Stimulated activated CD8-positive, alpha-beta memory T cell treated with anti-CD3 and anti-CD28 coated beads, Interleukin-12 subunit alpha, Interleukin-12 subunit beta, amount 100 ng/mL, for 1 hour (primary cell): ENCODE data around the gene MARS1.

Experiments used
- DNase-seq: peaks from one replicate; pipeline ENCODE4 v3.0.0-alpha.2; 2020; ENCODE audit warnings: low read depth

MARS1 gene

DNA sequence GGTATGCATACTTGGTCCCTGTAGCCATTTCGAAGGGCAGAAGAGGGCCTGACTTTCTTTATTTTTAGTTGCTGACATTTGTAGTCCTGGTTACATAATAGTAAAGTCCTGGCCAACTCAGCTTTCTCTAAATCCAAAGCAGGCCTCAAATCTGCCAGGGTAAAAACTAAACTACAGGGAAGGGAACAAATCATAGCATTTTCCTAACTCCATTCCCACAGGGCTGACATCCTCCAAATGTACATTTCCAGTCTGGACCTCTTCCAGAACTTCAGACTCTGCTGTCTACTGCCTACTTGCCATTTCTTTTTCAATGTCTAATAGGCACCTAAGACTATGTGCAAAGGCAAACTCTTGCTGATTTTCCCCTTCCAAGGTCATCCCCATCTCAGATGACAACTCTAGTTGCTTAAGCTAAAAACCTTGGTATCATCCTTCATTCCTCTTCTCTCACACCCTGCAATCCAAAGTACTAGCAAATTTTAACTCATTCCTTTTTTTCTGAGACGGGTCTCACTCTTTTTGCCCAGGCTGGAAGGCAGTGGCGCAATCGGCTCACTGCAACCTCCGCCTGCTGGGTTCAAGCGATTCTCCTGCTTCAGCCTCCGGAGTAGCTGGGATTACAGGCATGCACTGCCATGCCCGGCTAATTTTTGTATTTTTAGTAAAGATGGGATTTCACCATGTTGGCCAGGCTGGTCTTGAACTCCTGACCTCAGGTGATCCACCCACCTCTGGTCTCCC lies 30.5 kb downstream of the MARS1 start:
- DNase-seq = no peak

DNA sequence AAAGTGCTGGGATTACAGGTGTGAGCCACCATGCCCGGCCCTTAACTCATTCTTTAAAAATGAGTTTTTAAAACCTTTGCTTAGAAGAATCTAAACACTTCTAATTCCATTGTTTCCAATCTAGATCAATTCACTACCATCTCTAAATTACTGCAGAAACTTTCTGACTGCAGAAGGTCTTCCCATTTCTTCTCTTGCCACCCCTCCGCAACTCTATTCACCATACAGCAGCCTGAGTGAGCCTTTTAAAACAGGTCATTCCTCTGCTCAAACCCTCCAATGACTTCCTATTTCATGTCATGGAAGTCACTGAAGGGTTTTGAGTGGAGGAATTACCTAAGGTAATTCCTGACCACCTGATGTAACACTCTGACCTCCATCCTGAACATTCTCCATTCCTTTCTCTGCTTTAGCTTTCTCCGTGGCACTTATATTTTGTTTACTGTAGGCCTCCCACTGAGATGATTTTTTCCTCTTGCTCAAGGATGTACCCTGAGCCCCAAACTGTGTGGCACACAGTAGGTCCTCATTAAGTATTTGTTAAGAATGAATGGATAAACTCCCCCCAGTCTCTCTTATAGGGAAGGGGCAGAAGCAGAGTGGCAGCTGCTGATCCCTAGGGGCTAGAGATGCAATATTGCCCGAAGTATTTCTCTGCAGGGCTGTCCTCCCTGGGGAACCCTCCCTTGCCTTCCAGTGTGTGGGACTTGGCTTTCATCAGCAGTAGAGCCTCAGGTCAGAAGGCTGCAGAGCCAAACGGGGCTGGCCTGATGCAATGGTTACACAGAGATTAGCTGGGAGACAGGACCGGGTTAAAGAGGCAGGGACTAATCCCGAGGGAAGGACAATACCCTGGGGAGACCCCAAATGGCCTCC lies 31.3 kb downstream of the MARS1 start:
- no peak for DNase-seq

DNA sequence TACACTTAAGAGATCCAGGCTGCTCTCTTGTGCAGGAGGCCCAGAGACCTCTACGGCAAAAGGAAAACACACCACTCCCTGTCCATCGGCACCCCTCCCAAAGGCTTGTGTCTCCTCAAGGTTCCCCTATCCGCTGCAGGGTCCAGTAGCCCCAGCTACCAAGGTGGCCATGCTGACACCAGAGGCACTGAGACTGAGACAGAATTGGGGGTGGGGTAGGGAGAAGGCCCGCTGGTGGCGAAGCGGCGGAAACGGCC lies 31.9 kb downstream of the MARS1 start:
- DNase-seq = no peak

DNA sequence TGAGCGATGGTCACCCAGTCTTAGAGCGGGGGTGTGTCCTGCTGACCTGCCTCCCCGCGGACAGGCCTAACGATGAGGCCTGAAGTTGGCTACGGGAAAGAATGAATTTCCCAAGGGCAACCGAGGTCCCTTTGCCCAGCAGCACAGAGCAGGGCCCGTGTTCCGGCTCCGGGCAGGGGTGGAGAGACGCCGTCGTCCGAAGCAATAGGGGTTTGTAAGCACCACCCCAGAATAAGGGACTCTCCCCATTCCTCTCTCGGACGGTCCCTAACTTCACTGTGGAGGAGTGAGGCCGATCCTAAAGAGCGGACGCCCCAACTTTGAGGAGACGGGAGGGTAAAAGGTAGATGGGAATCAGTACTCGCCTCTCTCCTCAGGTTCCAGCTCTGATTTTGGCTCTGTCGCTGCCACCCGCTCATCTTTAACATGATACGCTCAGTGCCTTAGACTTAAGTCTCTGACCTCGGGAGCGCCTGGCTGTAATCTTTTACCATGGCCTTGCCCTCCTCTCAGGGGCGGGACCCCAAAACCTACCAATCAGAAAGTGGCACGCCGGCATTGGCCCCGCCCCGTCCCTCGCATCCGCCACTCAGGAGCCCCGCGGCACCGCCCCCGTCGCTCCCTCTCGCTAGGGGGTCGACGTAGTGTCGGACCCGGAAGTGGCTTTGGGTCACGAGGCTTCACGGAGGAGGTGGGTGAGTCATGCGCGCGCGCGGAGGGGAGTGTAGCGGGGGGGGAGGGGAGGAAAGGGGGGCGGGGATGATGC lies 32.4 kb downstream of the MARS1 start, which contains the start of gene DDIT3:
TSS of gene DDIT3 (minus strand) at position 462 of the 766 bp plus-strand sequence. CDS start 3,108 bp downstream, outside the sequence.
- peak; percentile 99 for DNase-seq

DNA sequence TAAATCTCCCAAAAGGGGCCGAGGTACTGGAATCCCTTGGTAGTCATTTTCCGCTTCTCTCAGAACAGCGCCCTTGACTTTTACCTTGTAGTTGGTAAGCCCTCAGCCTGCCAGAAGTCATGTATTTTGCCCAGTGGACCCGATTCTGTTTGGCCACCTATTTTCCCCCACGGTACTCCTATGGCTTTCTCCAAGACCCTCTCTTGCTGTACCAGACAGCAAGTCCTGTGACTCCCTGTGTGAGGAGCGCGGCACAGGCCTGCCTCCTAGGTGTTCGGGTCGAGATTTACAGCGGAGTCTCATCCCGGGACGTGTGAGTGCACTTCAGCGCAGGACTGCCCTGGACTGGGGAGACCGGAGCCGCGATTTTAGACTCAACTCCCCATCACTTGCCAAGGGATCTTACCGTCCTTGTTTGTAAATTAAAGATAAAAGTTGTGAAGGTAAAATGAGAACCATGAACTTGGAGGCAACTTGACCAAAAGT lies 33.7 kb downstream of the MARS1 start:
- DNase-seq = no peak

DNA sequence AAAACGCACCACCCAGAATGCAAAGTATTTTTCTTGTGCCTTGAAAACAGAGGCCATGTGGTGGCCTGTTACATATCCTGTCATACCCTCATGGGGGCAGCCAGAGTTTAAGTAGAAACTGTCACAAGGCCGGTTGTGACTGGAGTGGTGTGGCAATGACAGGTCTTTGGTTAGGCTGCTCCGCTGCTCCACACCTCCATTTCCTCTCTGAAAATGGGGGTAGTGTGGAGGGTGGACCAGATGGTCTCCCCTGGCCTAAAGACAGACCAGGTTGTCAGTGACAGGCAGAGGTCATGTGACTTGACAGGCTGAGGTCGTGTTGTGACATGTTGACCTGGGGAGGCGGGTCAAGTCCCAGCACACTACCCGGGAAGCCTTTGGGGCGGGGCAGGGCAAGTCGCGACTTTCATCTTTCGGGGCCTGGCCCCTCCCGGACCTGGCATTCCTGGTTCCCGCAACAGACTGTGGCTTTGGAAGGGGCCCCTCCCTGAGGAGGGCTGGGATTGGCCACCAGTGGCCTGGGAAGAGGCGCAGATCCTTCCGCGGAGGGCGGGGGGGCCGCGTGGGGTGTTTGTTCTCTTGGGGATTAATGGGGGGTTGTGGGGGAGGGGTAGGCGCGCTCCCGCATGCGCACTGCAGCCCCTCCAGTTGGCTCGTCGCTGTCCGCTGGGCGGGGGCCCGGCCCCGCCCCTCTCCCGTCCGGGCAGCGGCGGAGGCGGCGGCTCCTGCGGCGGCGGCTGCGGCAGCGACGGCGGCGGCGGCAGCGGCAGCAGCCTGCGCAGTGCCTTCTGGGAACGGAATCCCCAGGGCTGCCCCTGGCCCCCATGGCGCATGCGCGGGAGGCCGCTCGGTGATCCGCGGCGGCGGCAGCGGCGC lies 34.4 kb downstream of the MARS1 start, which contains the start of gene MBD6:
TSS of gene MBD6 (plus strand) at position 814 of the 876 bp plus-strand sequence. CDS start 1,480 bp downstream, outside the sequence.
- DNase-seq = peak; percentile 74

DNA sequence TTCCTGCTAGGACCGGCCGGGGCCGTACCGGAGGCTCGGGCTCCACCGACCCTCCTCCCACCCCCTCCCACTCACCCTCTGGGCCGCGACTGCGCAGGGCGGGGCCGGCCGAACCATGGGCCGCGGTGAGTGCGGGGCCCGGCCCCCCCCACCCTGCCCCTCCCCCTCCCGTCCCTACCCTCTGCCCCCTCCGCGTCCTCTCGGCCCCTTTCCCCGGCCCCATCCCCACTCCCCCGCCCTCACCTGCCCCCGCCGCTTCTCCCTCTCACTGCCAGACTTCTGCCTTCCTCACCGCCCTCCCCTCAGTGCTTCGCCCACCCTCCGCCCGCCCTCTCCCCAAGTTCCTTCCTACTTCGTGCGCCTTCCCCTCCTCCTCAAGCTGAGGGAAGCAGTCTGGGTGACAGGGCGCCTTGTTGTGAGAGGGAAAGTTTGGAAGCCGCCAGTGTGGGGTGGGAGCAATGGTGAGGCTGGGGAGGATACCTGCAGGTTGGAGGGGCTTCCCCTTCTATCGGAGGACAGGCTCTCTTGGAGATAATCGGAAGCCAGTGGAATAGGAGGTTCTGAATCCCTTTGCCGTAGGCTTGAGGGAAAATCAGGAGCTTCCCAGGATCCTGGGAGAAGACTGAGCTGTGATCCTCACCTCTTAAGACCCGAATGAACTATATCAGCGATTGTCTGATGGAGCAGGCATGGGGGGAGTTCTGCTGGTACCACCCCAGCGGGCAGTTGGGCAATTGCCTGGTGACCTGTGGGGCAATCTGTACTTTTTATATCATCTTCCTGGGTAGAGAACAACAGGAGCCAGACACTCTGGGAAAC lies 35.2 kb downstream of the MARS1 start:
- DNase-seq = no peak

DNA sequence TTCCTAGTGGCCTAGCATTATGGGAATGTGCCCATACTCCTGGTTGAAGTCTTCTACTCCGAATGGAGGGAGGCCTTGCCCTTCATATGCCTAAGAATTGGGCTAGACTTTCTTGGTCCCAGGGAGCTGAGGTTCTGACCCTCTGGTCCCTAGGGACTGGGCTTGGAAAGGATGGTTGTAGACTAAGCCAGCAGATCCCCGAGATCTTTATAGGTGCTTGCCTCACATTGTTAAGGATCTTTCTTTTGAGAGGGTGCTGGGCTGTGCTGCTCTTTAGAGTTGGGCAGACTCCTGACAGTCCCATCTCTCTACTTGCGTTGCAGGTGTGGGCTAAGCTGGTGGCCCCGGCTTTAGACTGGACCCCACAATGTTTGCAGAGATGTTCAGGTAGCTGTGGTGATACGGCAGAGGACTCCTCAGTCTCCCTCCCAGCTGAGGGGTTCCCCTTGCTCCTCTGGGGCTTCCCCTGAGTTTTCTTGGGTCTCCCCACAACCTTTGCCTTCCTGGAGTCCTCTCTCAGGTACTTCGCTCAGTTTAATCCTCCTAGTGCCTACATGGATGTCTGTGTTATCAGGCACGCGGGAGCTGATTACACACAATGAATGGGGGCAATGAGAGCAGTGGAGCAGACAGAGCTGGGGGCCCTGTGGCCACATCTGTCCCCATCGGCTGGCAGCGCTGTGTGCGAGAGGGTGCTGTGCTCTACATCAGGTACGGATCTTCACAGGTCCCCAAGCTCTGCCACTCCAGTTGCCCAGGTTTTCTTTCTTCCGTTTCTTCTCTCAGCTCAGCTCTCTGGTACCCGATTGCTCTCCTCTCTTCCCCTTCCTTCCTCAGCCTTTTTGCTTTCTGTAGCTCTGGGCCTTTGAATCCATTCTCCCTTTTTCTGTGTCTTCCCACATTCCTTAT lies 36.1 kb downstream of the MARS1 start:
- DNase-seq = no peak

DNA sequence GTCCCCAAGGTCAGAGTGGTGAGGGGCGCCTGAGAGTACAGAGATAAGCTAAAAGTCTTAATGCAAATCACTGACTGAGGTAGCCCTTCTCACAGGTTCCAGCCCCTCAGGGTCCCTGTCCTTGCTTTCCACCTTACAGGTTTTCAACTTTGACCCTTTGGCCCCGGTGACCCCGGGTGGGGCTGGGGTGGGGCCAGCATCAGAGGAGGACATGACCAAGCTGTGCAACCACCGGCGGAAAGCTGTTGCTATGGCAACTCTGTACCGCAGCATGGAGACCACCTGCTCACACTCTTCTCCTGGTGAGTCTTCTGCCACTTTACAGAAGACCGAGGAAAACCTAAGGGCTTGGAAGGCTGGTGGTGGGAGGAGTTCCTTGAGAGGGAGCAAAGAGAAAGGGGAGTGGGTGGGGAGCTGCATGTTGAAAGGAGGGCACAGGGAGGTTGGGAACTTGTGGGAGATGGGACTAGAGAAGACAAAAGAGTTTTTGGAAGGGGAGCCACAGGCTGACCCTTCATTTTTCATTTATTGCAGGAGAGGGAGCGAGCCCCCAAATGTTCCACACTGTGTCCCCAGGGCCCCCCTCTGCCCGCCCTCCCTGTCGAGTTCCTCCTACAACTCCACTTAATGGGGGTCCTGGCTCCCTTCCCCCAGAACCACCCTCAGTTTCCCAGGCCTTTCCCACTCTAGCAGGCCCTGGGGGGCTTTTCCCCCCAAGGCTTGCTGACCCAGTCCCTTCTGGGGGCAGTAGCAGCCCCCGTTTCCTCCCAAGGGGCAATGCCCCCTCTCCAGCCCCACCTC lies 37.1 kb downstream of the MARS1 start:
- no peak for DNase-seq

DNA sequence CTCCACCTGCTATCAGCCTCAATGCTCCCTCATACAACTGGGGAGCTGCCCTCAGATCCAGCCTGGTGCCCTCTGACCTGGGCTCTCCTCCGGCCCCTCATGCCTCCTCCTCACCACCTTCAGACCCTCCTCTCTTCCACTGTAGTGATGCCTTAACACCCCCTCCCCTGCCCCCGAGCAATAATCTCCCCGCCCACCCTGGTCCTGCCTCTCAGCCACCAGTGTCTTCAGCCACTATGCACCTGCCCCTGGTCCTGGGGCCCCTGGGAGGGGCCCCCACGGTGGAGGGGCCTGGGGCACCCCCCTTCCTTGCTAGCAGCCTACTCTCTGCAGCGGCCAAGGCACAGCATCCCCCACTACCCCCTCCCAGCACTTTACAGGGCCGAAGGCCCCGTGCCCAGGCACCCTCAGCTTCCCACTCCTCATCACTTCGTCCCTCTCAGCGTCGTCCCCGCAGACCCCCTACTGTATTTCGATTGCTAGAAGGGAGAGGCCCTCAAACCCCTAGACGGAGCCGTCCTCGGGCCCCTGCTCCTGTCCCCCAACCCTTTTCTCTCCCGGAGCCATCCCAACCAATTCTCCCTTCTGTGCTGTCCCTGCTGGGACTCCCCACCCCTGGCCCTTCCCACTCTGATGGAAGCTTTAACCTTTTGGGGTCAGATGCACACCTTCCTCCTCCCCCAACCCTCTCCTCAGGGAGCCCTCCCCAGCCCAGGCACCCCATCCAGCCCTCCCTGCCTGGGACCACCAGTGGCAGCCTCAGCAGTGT lies 37.9 kb downstream of the MARS1 start:
- no peak for DNase-seq

DNA sequence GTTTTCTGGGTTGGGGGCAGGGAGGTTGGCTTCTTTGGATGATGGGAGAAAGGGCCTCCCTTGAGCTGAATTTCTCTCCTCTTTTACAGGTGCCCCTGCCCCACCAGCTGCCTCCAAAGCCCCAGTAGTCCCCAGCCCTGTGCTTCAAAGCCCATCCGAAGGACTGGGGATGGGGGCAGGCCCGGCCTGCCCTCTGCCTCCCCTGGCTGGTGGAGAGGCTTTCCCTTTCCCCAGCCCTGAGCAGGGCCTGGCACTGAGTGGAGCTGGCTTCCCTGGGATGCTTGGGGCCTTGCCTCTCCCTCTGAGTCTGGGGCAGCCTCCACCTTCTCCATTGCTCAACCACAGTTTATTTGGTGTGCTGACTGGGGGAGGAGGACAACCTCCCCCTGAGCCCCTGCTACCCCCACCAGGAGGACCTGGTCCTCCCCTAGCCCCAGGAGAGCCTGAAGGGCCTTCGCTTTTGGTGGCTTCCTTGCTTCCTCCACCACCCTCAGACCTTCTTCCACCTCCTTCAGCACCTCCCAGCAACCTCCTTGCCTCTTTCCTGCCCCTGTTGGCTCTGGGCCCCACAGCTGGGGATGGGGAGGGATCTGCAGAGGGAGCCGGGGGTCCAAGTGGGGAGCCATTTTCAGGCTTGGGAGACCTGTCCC lies 38.7 kb downstream of the MARS1 start:
- DNase-seq = no peak

DNA sequence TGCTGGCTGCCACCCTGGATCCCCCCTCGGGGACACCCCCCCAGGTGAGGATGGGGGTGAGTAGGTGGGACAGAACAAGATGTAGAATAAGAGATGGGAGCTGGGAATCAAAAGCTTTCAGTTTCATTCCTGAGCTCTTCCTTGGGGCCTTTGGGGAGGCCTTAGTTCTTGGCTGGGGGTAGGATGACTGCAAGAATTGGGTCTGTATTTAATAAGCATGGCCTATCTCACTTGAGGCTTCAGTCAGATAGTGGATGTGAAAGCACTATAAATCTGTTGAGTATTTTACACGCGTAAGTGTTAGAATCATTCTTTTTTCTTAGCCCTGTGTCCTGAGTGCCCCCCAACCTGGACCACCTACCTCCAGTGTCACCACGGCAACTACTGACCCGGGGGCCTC lies 39.3 kb downstream of the MARS1 start:
- no peak for DNase-seq

DNA sequence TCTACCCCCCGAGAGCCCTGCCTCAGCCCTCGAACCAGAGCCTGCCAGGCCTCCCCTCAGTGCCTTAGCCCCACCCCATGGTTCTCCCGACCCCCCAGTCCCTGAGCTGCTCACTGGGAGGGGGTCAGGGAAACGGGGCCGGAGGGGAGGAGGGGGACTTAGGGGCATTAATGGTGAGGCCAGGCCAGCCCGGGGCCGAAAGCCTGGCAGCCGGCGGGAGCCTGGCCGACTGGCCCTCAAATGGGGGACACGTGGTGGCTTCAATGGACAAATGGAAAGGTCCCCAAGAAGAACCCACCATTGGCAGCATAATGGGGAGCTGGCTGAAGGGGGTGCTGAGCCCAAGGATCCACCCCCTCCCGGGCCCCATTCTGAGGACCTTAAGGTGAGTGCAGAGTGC lies 40.3 kb downstream of the MARS1 start:
- DNase-seq = no peak

DNA sequence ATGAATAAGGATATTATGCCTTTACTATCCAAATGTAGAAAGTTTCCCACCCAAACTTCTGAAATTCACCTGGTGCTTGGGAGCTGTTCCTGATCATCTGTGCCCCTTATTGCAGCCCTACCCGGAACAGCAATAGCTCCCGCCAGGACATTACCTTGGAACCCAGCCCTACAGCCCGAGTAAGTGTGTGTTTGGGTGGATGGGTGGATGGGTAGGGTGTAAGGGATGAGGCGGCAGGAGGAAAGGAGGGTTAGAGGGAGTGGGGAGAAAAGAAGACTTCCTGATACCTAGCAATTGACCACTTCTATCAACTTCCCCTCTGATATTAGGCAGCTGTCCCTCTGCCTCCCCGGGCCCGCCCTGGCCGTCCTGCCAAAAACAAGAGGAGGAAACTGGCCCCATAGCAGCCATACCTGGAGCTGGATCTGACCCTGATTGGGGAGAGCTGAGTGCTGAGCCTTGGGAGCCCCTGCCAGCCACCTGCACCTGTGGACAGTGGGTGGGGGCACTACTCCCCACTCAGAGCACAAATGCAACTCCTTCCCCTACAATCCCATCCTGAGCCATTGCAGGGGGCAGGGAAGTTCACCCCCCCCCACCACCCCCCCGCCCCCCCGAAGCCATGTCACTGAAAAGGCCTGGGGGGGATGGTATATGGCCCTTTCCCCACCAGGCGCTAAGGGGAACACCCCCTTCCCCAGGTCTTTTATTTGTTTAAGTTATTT lies 41.1 kb downstream of the MARS1 start:
- no peak for DNase-seq

DNA sequence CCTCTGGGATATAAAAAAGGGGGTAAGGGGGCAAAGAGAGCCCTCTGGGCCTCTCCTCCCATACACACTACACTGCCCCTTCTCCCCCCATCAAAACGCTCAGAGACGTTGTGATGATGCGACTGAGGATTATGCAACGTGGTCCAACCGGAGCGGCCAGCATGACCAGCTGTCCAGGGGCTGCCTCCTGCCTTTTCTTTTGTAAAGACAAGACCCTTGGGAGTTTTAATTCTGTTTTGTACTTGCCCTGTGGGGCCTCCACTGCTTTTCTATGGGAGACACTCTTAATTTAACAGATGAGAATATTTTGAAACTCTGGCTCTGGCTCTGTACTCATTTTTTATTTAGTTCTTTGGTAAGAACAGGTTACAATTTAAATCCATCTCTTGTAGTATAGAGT lies 42.0 kb downstream of the MARS1 start:
- no peak for DNase-seq

DNA sequence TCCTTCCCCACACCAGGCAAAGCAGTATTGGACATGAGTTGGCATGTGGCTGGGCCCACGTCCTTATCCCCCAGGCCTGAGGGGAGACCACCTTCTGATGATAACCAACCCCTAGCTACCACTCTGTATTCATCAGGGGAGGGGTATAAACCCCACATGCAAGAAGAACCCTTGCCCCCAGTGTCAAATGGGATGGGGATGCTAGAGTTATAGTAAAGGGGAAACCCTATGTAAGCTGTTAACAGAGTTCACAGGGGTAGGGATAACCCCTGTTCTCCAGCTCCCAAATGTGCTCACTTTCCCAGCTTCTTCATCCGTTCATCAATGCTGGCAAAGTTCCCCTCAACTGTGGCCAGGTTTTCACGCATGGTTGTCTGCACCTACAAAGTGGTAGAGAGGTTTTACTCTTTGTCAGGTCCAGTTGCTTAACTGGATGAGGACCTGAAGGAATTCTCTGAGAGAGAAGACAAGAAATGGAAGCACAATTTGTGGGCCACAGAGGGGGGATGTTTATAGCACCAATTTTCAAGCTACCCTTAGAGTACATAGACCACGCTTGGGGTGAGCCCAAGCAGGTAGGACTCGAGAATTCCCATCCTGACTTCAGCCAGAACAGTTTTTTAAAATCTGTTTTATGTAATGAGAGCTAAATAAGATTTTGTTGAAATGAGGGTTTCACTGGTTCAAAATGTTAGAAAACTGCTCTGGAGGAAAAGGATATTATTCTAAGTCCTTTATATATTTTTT lies 42.7 kb downstream of the MARS1 start:
- DNase-seq = no peak
